Tibial nerve (tissue), 4 donors: Measurements from ENCODE around the gene CGNL1. TPM values are rescaled to one million over a fixed set of nuclear protein-coding genes. Genes with fewer than 3 reads are reported as not detected.

Source experiments
- DNase-seq, 2 donors: peaks; one replicate each; pipeline ENCODE4 v3.0.0-alpha.2; 2019; ENCODE audit warnings: low spot score in 2 of 2
- H3K27ac ChIP-seq, 4 donors: fragments of 200-600 bp; sonication (generic) in 3 of 4; one replicate each; pipeline ENCODE4 v1.5.1; 2017 to 2019; ENCODE audit warnings: mild to moderate bottlenecking in 1 of 4
- H3K27me3 ChIP-seq, 2 donors: fragments of 200-600 bp; sonication (generic) in 1 of 2; one replicate each; pipeline versions ENCODE4 v1.5.1 to v1.6.0; 2017 to 2019
- H3K36me3 ChIP-seq, 3 donors: fragments of 200-600 bp; sonication (generic); one replicate each; pipeline ENCODE4 v1.5.1; 2018 to 2019
- H3K4me1 ChIP-seq, 4 donors: fragments of 200-600 bp; sonication (generic) in 3 of 4; one replicate each; pipeline ENCODE4 v1.5.1; 2017 to 2019
- H3K4me3 ChIP-seq, 4 donors: fragments of 200-600 bp; sonication (generic) in 3 of 4; one replicate each; pipeline ENCODE4 v1.5.1; 2017 to 2019; ENCODE audit warnings: mild to moderate bottlenecking in 1 of 4, moderate library complexity in 1 of 4
- H3K9me3 ChIP-seq, 4 donors: fragments of 200-600 bp; sonication (generic) in 3 of 4; one replicate each; pipeline ENCODE4 v1.5.1; 2017 to 2019
- EP300 ChIP-seq, 2 donors: sonication (generic); formaldehyde crosslinking; IDR thresholded peaks; one replicate each; pipeline ENCODE4 v1.6.1; 2017; ENCODE audit warnings: antibody characterized with exemption in 2 of 2, mild to moderate bottlenecking in 1 of 2
- POLR2A ChIP-seq, 2 donors: fragments of 450-650 bp; IDR thresholded peaks; one replicate each; pipeline ENCODE4 v1.6.1; 2017; ENCODE audit warnings: antibody characterized with exemption in 2 of 2, mild to moderate bottlenecking in 2 of 2, moderate library complexity in 2 of 2
- WGBS, 2 donors: methylation state at CpG; one replicate each; pipeline ENCODE4 v1.1.5; 2018; 5-methylcytosine and 5-hydroxymethylcytosine counted together
- total RNA-seq, 4 donors: library from RNA; depleted of rRNA; stranded (reverse); fragments of >200 nt; gene quantifications; one replicate each; pipeline ENCODE4 v1.1.0, GENCODE V29; 2016
- TF ChIP-seq, protein P1 (sequence below), 5 experiments: fragments of 200-600 bp in 3 of 5; fragments of 450-650 bp in 2 of 5; sonication (generic) in 3 of 5; IDR thresholded peaks; one replicate each; pipeline ENCODE4 v1.5.1; 2016 to 2019; ENCODE audit warnings: antibody characterized with exemption in 5 of 5, mild to moderate bottlenecking in 3 of 5, moderate library complexity in 2 of 5

Gene CGNL1
- total RNA-seq, 4 donors from 2014 or later: 15.9 to 36.7 (median 29.2) TPM

DNA sequence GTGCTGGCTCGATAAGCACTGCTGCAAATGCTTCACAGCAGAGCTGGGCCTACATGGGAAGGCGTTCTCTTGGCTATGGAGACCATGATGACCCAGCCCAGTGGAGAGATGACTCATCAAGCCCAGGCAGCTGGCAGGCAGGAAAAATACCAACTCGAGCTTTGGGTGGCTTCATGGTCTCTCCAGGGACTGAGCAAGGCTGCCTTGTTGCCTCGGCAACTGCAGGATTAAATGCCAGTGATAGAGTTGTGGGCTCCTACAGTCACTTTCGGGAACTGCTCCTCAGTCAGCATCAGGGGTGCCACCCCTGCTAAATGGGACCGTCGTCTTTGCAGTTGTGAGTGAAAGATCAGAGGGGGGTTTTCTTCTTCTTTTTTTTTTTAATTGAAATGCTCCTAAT, 160.8 kb downstream of the CGNL1 start:
- no peaks in the 10 kb centered on the region for H3K36me3 ChIP-seq
- no peaks in the 10 kb centered on the region for H3K9me3 ChIP-seq
- no peaks in the 10 kb centered on the region for H3K27me3 ChIP-seq
- TF ChIP-seq, protein P1, sequence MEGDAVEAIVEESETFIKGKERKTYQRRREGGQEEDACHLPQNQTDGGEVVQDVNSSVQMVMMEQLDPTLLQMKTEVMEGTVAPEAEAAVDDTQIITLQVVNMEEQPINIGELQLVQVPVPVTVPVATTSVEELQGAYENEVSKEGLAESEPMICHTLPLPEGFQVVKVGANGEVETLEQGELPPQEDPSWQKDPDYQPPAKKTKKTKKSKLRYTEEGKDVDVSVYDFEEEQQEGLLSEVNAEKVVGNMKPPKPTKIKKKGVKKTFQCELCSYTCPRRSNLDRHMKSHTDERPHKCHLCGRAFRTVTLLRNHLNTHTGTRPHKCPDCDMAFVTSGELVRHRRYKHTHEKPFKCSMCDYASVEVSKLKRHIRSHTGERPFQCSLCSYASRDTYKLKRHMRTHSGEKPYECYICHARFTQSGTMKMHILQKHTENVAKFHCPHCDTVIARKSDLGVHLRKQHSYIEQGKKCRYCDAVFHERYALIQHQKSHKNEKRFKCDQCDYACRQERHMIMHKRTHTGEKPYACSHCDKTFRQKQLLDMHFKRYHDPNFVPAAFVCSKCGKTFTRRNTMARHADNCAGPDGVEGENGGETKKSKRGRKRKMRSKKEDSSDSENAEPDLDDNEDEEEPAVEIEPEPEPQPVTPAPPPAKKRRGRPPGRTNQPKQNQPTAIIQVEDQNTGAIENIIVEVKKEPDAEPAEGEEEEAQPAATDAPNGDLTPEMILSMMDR (IDR thresholded peaks at IDR 0.05): no peak
- TF ChIP-seq EP300 (IDR thresholded peaks at IDR 0.05) (no peak), POLR2A (IDR thresholded peaks at IDR 0.05) (no peak)
- H3K27ac ChIP-seq: no peak overlapping the region
- no peak overlapping the region for H3K4me3 ChIP-seq
- DNase-seq: no peak
- peaks cover 0 to 43% (median 0%) of the 10 kb centered on the region in 4 donors for H3K4me1 ChIP-seq
- WGBS, 2 donors: 56 to 65% methylated on average over 6 to 7 of the region's 7 CpGs

DNA sequence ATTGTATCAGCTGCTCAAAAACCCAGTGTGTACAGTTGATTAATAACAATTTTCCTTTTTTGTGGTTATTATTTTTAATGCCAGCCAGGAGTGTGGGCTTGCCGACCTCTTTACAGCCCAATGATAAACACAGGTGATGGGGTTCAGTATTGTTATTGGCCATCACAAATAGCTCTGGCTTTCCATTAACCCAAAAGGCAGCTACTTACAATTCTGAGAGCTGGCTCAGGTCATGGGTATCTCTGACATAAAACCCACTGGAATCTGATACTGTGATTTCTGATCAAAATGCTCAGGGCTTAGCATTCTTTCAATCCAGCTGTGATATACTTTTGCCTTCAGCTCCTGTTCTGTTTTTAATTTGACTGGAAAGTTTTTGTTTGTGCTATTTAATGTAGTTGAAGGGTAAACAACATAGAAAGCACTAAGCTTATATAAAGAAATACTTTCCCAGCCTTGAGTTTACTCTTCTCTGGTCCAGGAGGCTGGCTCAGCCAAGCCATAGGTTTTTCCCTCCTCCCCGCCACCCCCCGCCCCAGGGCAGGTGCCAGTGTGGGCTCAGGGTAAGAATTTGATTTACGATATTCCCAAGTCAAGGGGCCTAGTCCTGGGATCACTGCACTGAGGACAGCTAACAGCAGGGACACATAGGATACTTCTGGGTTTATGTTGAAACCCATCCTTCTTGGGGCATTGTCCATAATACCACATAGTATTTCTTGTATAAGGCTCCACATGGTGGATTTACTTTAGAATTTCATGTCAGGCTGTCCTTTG, 161.4 kb downstream of the CGNL1 start:
- Histone ChIP-seq H3K27me3 (no peaks in the 10 kb centered on the region), H3K4me3 (no peak overlapping the region), H3K4me1 (peaks cover 0 to 45% (median 0%) of the 10 kb centered on the region in 4 donors), H3K36me3 (no peaks in the 10 kb centered on the region), H3K9me3 (no peaks in the 10 kb centered on the region), H3K27ac (no peak overlapping the region)
- TF ChIP-seq EP300 (IDR thresholded peaks at IDR 0.05) (no peak), POLR2A (IDR thresholded peaks at IDR 0.05) (no peak)
- TF ChIP-seq, protein P1 (IDR thresholded peaks at IDR 0.05): no peak
- DNase-seq: no peak
- 78 to 84% methylated on average over 4 of the region's 4 CpGs for WGBS, 2 donors

DNA sequence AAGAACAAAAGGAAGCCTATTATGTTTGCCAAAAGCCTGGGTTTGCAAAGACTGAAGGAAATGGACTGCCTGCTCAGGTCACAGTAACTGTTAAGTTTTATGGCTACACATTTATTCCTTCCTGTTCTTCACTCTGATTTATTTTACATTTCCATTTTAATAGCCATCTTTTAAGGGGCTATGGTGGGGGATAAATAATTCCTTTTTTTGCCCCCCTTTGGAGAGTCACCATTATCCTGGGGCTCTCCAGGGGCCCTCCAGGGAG, 161.9 kb downstream of the CGNL1 start:
- Histone ChIP-seq H3K27me3 (no peaks in the 10 kb centered on the region), H3K36me3 (no peaks in the 10 kb centered on the region), H3K4me1 (peaks cover 0 to 41% (median 0%) of the 10 kb centered on the region in 4 donors), H3K9me3 (no peaks in the 10 kb centered on the region), H3K27ac (no peak overlapping the region), H3K4me3 (no peak overlapping the region)
- TF ChIP-seq POLR2A (IDR thresholded peaks at IDR 0.05) (no peak), EP300 (IDR thresholded peaks at IDR 0.05) (no peak)
- TF ChIP-seq, protein P1 (IDR thresholded peaks at IDR 0.05): no peak
- DNase-seq: no peak

DNA sequence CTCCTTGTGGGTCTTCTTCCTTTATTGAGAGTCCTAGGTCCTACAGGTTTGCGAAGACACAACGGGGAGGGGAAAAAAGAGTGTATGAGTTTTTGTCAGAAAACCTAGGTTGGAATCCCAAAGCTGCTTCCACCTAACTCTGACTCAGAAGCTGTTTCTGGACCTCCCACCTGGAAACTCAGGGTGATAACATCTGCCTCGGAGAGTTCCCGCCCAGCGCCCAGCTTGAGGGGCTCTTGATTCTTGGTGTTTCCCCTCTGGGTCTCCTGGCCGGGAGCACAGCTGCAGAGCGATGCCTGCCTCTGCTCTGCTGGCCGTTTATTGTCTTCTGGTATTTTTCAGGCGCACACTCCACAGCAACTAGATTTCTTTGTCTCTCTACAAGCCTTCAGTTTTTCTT, 162.5 kb downstream of the CGNL1 start:
- no peak overlapping the region for H3K4me3 ChIP-seq
- TF ChIP-seq, protein P1 (IDR thresholded peaks at IDR 0.05): no peak
- TF ChIP-seq EP300 (IDR thresholded peaks at IDR 0.05) (no peak), POLR2A (IDR thresholded peaks at IDR 0.05) (no peak)
- no peaks in the 10 kb centered on the region for H3K27me3 ChIP-seq
- DNase-seq: no peak
- 60 to 67% methylated on average over 9 of the region's 9 CpGs for WGBS, 2 donors
- H3K27ac ChIP-seq: no peak overlapping the region
- peaks cover 0 to 34% (median 0%) of the 10 kb centered on the region in 4 donors for H3K4me1 ChIP-seq
- H3K9me3 ChIP-seq: no peaks in the 10 kb centered on the region
- peaks cover 0 to 4% (median 0%) of the 10 kb centered on the region in 3 donors for H3K36me3 ChIP-seq

DNA sequence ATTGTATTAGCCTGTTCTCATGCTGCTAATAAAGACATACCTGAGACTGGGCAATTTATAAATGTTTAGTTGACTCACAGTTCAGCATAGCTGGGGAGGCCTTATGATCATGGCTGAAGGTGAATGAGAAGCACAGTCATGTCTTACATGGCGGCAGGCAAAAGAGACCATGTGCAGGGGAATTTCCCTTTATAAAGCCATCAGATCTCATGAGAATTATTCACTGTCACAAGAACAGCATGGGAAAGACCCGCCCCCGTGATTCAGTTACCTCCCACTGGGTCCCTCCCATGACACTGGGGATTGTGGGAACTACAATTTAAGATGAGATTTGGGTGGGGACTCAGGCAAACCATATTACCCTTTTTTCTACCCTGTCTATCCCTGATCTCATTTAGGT, 163.9 kb downstream of the CGNL1 start:
- no peak for DNase-seq
- no peak overlapping the region for H3K27ac ChIP-seq
- H3K36me3 ChIP-seq: peaks cover 0 to 18% (median 0%) of the 10 kb centered on the region in 3 donors
- no peaks in the 10 kb centered on the region for H3K9me3 ChIP-seq
- TF ChIP-seq POLR2A (IDR thresholded peaks at IDR 0.05) (no peak), EP300 (IDR thresholded peaks at IDR 0.05) (no peak)
- TF ChIP-seq, protein P1 (IDR thresholded peaks at IDR 0.05): no peak
- no peak overlapping the region for H3K4me3 ChIP-seq
- H3K27me3 ChIP-seq: no peaks in the 10 kb centered on the region
- WGBS, 2 donors: 70 to 89% methylated on average over 3 of the region's 3 CpGs
- peaks cover 0 to 20% (median 0%) of the 10 kb centered on the region in 4 donors for H3K4me1 ChIP-seq
